ENCODE data around the gene CC2D2B.
"Not testable (repeated sequence)": the region's sequence is repeated elsewhere in the genome, so short reads cannot be mapped to it uniquely, and the experiment has no call there.

The CC2D2B gene

DNA sequence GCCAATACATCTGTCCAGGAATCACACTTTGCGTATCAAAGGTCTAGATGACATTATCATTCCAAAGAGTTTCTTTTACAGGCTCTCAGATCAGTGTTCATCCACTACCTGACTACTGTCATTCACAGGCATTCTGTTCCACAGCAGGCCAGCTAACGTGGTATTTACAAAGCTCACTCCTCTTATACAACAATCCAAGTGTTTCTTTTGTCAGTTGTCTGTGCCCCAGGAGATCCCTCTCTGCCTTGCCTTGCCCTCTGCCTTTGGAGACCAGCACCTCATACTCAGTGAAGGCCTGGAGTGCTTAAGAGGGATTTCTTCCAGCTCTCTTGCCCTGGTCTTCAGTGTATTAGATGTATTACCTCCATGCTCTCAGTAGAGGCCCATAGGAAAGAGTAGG lies 34.6 kb upstream of the CC2D2B start:
- Histone ChIP-seq H3K27ac (ENCODE audit: low read depth, low read length) (no peak overlapping the region), H3K9ac (ENCODE audit: low read length) (no peak overlapping the region), H3K36me3 (ENCODE audit: control insufficient read depth, insufficient read depth, low read length) (peaks cover 27% of the 10 kb centered on the region), H3K4me1 (ENCODE audit: control insufficient read depth, insufficient read depth, low read length) (no peaks in the 10 kb centered on the region), H3K4me3 (ENCODE audit: low read depth, low read length) (no peak overlapping the region), H3K27me3 (ENCODE audit: control insufficient read depth, insufficient read depth, low read length) (no peaks in the 10 kb centered on the region), H3K9me3 (ENCODE audit: control insufficient read depth, insufficient read depth, low read depth, low read length) (peaks cover 12% of the 10 kb centered on the region)

DNA sequence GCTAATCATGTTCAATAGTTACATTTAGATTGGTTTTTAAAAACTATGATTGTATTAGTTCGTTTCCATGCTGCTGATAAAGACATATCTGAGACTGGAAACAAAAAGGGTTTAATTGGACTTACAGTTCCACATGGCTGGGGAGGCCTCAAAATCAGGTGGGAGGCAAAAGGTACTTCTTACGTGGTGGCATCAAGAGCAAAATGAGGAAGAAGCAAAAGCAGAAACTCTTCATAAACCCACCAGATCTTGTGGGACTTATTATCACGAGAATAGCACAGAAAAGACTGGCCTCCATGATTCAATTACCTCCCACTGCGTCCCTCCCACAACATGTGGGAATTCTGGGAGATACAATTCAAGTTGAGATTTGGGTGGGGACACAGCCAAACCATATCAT lies 34.1 kb upstream of the CC2D2B start:
- no peaks in the 10 kb centered on the region for H3K27me3 ChIP-seq (ENCODE audit: control insufficient read depth, insufficient read depth, low read length)
- no peak overlapping the region for H3K9ac ChIP-seq (ENCODE audit: low read length)
- no peaks in the 10 kb centered on the region for H3K4me1 ChIP-seq (ENCODE audit: control insufficient read depth, insufficient read depth, low read length)
- H3K27ac ChIP-seq (ENCODE audit: low read depth, low read length) = no peak overlapping the region
- peaks cover 12% of the 10 kb centered on the region for H3K9me3 ChIP-seq (ENCODE audit: control insufficient read depth, insufficient read depth, low read depth, low read length)
- peaks cover 27% of the 10 kb centered on the region for H3K36me3 ChIP-seq (ENCODE audit: control insufficient read depth, insufficient read depth, low read length)
- no peak overlapping the region for H3K4me3 ChIP-seq (ENCODE audit: low read depth, low read length)

DNA sequence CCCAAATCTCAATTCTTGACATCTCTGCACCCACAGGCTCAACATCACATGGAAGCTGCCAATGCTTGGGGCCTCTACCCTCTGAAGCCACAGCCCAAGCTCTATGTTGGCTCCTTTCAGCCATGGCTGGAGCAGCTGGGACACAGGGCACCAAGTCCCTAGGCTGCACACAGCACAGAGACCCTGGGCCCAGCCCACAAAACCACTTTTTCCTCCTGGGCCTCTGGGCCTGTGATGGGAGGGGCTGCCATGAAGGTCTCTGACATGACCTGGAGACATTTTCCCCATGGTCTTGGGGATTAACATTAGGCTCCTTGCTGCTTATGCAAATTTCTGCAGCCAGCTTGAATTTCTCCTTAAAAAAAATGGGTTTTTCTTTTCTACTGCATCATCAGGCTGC lies 33.0 kb upstream of the CC2D2B start:
- H3K9me3 ChIP-seq (ENCODE audit: control insufficient read depth, insufficient read depth, low read depth, low read length) = peaks cover 12% of the 10 kb centered on the region
- H3K4me3 ChIP-seq (ENCODE audit: low read depth, low read length); H3K9ac ChIP-seq (ENCODE audit: low read length); H3K27me3 ChIP-seq (ENCODE audit: control insufficient read depth, insufficient read depth, low read length); H3K4me1 ChIP-seq (ENCODE audit: control insufficient read depth, insufficient read depth, low read length); H3K27ac ChIP-seq (ENCODE audit: low read depth, low read length): not testable (repeated sequence)
- H3K36me3 ChIP-seq (ENCODE audit: control insufficient read depth, insufficient read depth, low read length) = peaks cover 27% of the 10 kb centered on the region

DNA sequence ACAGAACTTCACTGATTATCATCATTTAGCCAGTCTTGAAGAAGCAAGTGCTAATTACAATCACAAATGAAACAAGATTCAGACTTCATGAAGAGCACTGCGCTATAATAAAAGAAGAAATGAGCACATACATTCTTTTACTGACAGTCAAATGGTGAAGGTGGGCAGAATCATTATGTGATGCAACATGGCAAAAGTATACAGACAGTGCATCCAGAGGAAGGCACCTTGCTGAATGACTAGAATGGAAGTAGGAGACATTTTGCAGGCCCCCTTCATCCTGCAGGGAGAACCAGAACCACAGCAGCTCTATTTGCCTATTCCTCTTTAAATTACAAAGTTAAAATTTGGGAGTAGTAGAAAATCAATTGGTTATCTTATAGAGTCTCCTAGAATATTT lies 31.0 kb upstream of the CC2D2B start:
- H3K27ac ChIP-seq (ENCODE audit: low read depth, low read length) = no peak overlapping the region
- H3K36me3 ChIP-seq (ENCODE audit: control insufficient read depth, insufficient read depth, low read length) = peaks cover 31% of the 10 kb centered on the region
- H3K4me3 ChIP-seq (ENCODE audit: low read depth, low read length) = no peak overlapping the region
- no peak overlapping the region for H3K9ac ChIP-seq (ENCODE audit: low read length)
- H3K27me3 ChIP-seq (ENCODE audit: control insufficient read depth, insufficient read depth, low read length) = no peaks in the 10 kb centered on the region
- no peaks in the 10 kb centered on the region for H3K4me1 ChIP-seq (ENCODE audit: control insufficient read depth, insufficient read depth, low read length)
- peaks cover 12% of the 10 kb centered on the region for H3K9me3 ChIP-seq (ENCODE audit: control insufficient read depth, insufficient read depth, low read depth, low read length)

DNA sequence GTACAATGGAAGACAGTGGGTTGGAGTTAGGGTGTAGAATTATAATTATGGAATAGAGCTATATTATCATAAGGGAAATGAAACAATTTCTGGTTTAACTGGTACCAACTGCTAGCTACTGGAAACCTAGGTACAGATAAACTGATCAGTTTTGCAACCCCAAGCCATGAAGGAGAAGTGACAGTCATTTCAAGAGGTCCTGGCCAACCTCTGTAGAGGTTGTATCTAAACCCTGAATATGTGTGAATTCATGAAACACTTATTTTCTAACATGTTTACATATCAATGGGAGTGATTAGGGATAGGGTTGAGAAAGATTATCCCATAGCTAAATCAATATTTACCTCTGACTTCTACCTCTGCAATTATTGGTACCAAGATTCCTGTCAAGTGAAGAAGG lies 29.9 kb upstream of the CC2D2B start:
- Histone ChIP-seq H3K36me3 (ENCODE audit: control insufficient read depth, insufficient read depth, low read length) (peaks cover 31% of the 10 kb centered on the region), H3K9ac (ENCODE audit: low read length) (no peak overlapping the region), H3K4me3 (ENCODE audit: low read depth, low read length) (no peak overlapping the region), H3K27ac (ENCODE audit: low read depth, low read length) (no peak overlapping the region), H3K9me3 (ENCODE audit: control insufficient read depth, insufficient read depth, low read depth, low read length) (peaks cover 12% of the 10 kb centered on the region), H3K4me1 (ENCODE audit: control insufficient read depth, insufficient read depth, low read length) (no peaks in the 10 kb centered on the region), H3K27me3 (ENCODE audit: control insufficient read depth, insufficient read depth, low read length) (no peaks in the 10 kb centered on the region)

DNA sequence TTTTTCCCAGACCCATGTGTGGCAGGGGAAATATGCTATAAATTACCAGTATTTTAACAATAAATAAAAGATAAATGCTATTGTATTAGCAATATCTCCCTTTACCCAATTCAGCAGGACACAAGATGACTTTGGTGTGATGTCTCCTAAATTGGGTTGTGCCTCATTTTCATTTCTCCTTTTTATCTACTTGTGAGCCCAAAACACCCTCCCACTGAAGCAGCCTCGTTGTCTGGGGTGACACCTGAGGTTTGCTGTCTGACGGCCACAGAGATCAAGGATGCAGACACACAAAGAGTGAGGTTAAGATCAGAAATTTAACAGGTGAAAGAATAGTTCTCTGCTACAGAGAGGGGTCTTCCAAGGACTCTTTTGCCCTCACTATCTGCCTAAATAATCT lies 27.1 kb upstream of the CC2D2B start:
- H3K9ac ChIP-seq (ENCODE audit: low read length) = no peak overlapping the region
- H3K27ac ChIP-seq (ENCODE audit: low read depth, low read length) = no peak overlapping the region
- no peaks in the 10 kb centered on the region; the same call in 1 of the 2 replicates for H3K9me3 ChIP-seq (ENCODE audit: control insufficient read depth, insufficient read depth, low read depth, low read length)
- no peaks in the 10 kb centered on the region for H3K27me3 ChIP-seq (ENCODE audit: control insufficient read depth, insufficient read depth, low read length)
- no peaks in the 10 kb centered on the region for H3K4me1 ChIP-seq (ENCODE audit: control insufficient read depth, insufficient read depth, low read length)
- H3K4me3 ChIP-seq (ENCODE audit: low read depth, low read length) = no peak overlapping the region
- H3K36me3 ChIP-seq (ENCODE audit: control insufficient read depth, insufficient read depth, low read length) = peaks cover 13% of the 10 kb centered on the region

DNA sequence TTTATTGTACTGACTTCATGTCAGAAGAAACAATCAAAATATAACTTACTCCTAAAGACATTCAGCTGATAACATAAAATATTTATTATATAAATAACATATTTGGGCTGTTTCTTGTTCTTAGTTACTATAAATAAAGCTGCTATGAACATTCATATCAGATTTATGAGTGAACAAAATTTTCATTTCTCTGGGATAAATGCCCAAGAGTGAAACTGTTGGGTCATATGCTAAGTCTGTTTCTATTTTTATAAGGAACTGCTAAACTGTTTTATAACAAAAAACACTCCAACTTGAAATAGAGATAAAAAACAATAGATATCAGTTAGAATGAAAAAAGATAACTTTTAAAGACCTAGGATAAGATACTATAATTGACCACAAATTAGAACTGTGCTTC lies 26.5 kb upstream of the CC2D2B start:
- H3K36me3 ChIP-seq (ENCODE audit: control insufficient read depth, insufficient read depth, low read length) = peaks cover 7% of the 10 kb centered on the region
- no peak overlapping the region for H3K9ac ChIP-seq (ENCODE audit: low read length)
- H3K9me3 ChIP-seq (ENCODE audit: control insufficient read depth, insufficient read depth, low read depth, low read length) = no peaks in the 10 kb centered on the region
- no peaks in the 10 kb centered on the region for H3K27me3 ChIP-seq (ENCODE audit: control insufficient read depth, insufficient read depth, low read length)
- H3K27ac ChIP-seq (ENCODE audit: low read depth, low read length) = no peak overlapping the region
- no peaks in the 10 kb centered on the region for H3K4me1 ChIP-seq (ENCODE audit: control insufficient read depth, insufficient read depth, low read length)
- H3K4me3 ChIP-seq (ENCODE audit: low read depth, low read length) = no peak overlapping the region

DNA sequence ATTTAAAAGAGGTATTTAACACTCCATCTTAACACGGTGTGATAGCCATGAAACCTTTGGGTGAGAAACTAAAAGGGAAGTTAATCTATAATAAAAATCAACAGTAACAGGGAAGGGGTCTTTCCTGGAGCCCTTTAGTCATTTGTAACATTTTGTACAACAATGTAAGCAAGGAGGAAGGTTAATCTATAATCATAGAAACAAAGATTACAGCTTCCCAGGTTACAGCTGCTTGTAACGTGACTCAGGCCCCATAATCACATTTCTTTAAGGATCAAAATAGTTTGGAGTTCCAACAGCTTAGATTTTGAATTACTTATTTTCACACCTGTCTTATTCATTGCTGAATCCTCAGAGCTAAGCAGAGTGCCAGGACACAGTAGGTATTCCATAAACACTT lies 17.9 kb upstream of the CC2D2B start:
- Histone ChIP-seq H3K9me3 (ENCODE audit: control insufficient read depth, insufficient read depth, low read depth, low read length) (no peaks in the 10 kb centered on the region), H3K4me3 (ENCODE audit: low read depth, low read length) (no peak overlapping the region), H3K27ac (ENCODE audit: low read depth, low read length) (no peak overlapping the region), H3K27me3 (ENCODE audit: control insufficient read depth, insufficient read depth, low read length) (no peaks in the 10 kb centered on the region), H3K9ac (ENCODE audit: low read length) (no peak overlapping the region), H3K4me1 (ENCODE audit: control insufficient read depth, insufficient read depth, low read length) (no peaks in the 10 kb centered on the region), H3K36me3 (ENCODE audit: control insufficient read depth, insufficient read depth, low read length) (peaks cover 3% of the 10 kb centered on the region)

DNA sequence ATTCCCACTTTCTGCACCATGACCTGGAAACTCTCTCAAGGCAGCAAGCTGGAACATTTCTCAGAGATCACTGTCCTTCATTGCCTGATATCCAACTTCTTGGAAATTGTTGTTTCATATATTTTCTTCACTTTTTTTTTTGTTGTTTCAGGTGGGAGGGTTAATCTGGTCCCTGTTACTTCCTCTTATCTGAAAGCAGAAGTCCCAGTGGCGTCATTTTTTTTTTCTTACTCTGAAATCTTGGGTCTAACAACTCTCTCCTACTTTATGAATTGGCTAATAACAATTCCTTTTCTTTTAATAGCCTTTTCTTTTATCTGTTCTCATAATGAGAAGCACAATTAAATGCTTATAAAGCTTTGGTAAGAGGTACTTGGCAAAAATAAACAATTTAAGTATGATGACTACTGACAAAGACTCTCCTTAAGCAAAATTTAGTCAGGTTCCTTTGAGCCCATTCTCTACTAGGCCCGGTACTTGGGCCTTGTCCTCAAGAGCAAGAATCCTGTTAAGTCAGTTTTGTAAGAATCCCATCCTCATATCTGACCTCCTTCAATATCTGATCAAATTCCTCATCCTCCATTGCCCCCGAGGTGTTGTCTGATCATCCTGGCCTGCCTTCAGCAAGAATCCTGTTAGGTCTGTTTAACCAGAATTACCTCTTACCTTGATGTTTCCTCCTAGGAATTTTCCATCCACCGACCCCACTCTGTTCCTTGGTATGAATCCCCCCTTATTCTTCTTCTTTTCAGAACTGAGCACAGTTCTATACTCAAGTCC lies 11.5 kb upstream of the CC2D2B start:
- H3K27me3 ChIP-seq (ENCODE audit: control insufficient read depth, insufficient read depth, low read length) = no peaks in the 10 kb centered on the region
- no peak overlapping the region for H3K9ac ChIP-seq (ENCODE audit: low read length)
- H3K9me3 ChIP-seq (ENCODE audit: control insufficient read depth, insufficient read depth, low read depth, low read length) = no peaks in the 10 kb centered on the region
- H3K36me3 ChIP-seq (ENCODE audit: control insufficient read depth, insufficient read depth, low read length) = peaks cover 25% of the 10 kb centered on the region
- no peaks in the 10 kb centered on the region for H3K4me1 ChIP-seq (ENCODE audit: control insufficient read depth, insufficient read depth, low read length)
- no peak overlapping the region for H3K4me3 ChIP-seq (ENCODE audit: low read depth, low read length)
- H3K27ac ChIP-seq (ENCODE audit: low read depth, low read length) = no peak overlapping the region

DNA sequence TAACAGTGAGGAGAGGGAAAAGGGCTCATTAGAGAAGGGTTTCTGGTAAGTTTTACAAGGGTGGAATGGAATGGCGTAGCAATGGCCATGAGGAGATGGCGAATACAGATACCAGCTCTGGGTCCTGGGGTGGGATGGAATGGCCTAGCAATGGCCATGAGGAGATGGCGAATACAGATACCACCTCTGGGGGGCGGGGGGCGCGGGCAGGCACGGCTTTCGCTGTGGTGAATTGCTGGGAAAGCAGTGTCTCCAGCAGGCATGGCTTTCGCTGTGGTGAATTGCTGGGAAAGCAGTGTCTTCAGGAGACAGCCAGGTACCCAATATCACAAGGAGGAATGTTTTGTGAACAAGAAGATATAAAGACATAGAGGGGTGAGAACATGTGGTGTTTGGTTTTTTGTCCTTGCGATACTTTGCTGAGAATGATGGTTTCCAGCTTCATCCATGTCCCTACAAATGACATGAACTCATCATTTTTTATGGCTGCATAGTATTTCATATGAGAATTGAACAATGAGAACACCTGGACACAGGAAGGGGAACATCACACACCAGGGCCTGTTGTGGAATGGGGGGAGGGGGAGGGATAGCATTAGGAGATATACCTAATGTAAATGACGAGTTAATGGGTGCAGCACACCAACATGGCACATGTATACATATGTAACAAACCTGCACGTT lies 1.7 kb upstream of the CC2D2B start:
- H3K36me3 ChIP-seq (ENCODE audit: control insufficient read depth, insufficient read depth, low read length) = peaks cover 11% of the 10 kb centered on the region; the same call in 1 of the 2 replicates
- not testable (repeated sequence) for H3K27ac ChIP-seq (ENCODE audit: low read depth, low read length); H3K4me3 ChIP-seq (ENCODE audit: low read depth, low read length); H3K4me1 ChIP-seq (ENCODE audit: control insufficient read depth, insufficient read depth, low read length); H3K9ac ChIP-seq (ENCODE audit: low read length); H3K27me3 ChIP-seq (ENCODE audit: control insufficient read depth, insufficient read depth, low read length); H3K9me3 ChIP-seq (ENCODE audit: control insufficient read depth, insufficient read depth, low read depth, low read length)

DNA sequence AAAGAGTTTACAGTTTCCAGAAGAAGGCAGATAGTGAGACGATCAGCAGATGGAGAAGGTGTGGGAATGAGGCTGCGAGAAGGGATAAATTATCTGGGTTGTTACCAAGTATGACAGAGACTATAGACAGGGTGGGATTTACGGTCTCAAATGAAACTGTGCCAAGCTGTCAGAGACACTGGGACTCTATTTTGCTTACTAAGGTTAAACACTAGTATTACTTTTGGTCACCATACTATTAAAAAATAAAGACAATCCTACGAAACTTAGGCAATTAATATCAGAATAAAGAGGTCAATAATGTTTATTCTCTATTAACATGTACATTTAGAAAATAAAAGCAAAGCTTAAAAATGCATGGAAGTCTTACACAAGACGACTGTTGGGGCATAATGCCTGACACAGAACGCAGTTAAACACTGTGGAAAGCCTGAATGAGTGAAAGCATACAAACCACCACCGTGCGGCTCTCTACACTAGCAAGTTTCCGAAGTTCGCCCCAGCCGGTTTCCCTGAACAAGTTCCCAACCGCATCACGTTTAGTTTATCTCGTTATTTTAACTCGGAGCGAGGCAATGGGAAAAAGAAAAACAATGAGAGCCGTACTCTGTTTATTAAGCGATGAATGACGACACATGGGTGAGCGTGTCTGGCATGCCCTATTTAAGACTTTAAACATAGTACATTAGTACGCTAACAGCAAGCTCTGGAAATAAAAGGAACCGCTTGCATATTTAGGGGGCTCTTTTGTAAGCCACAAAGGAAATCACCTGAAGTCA lies 909 bp upstream of the CC2D2B start:
- no peak overlapping the region for H3K27ac ChIP-seq (ENCODE audit: low read depth, low read length)
- H3K36me3 ChIP-seq (ENCODE audit: control insufficient read depth, insufficient read depth, low read length) = peaks cover 11% of the 10 kb centered on the region; the same call in 1 of the 2 replicates
- H3K4me3 ChIP-seq (ENCODE audit: low read depth, low read length) = peak overlapping the region; percentile 87
- H3K9me3 ChIP-seq (ENCODE audit: control insufficient read depth, insufficient read depth, low read depth, low read length) = no peaks in the 10 kb centered on the region
- no peaks in the 10 kb centered on the region for H3K4me1 ChIP-seq (ENCODE audit: control insufficient read depth, insufficient read depth, low read length)
- H3K27me3 ChIP-seq (ENCODE audit: control insufficient read depth, insufficient read depth, low read length) = no peaks in the 10 kb centered on the region
- H3K9ac ChIP-seq (ENCODE audit: low read length) = peak overlapping the region; percentile 80

Data from HUES6 (cell line).